PC-3 (cell line): ENCODE results near the gene ZNF491.

Experiments used
- EZH2phosphoT487 ChIP-seq: fragments of 300-600 bp; sonication (generic); IDR thresholded peaks from 2 replicates; pipeline ENCODE4 v1.6.1; 2018; ENCODE audit warnings: mild to moderate bottlenecking, antibody characterized with exemption, low read length, borderline replicate concordance
- TF ChIP-seq, protein P1 (sequence below): fragments of 300-600 bp; sonication (generic); conservative IDR thresholded peaks from 2 replicates; pipeline ENCODE4 v1.5.1; 2017; ENCODE audit warnings: antibody characterized with exemption, low read depth, mild to moderate bottlenecking, low read length

DNA sequence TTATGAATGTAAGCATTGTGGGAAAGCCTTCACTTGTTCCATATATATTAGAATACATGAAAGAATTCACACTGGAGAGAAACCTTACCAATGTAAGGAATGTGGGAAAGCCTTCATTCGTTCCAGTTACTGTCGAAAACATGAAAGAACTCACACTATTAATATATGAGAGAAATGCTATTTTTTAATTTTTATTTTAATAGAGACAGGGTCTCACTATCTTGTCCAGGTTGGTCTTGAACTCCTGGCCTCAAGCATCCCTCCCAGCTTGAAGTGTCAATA, 8.7 kb downstream of the ZNF491 start:
- TF ChIP-seq, protein P1, sequence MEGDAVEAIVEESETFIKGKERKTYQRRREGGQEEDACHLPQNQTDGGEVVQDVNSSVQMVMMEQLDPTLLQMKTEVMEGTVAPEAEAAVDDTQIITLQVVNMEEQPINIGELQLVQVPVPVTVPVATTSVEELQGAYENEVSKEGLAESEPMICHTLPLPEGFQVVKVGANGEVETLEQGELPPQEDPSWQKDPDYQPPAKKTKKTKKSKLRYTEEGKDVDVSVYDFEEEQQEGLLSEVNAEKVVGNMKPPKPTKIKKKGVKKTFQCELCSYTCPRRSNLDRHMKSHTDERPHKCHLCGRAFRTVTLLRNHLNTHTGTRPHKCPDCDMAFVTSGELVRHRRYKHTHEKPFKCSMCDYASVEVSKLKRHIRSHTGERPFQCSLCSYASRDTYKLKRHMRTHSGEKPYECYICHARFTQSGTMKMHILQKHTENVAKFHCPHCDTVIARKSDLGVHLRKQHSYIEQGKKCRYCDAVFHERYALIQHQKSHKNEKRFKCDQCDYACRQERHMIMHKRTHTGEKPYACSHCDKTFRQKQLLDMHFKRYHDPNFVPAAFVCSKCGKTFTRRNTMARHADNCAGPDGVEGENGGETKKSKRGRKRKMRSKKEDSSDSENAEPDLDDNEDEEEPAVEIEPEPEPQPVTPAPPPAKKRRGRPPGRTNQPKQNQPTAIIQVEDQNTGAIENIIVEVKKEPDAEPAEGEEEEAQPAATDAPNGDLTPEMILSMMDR, result no peak
- no peak for TF ChIP-seq EZH2phosphoT487
